WI38 (cell line): ENCODE results near the gene GMPR2.

ENCODE experiments used
- H3K4me3 ChIP-seq: 2 replicates; pipeline ENCODE4 v1.5.1; 2011; ENCODE audit warnings: low read depth, mild to moderate bottlenecking, control low read depth, low read length
- TF ChIP-seq, protein P1 (sequence below): IDR thresholded peaks from 2 replicates; pipeline ENCODE4 v1.5.1; 2012; ENCODE audit warnings: low read depth, mild to moderate bottlenecking, control low read depth, low read length

GMPR2 gene

DNA sequence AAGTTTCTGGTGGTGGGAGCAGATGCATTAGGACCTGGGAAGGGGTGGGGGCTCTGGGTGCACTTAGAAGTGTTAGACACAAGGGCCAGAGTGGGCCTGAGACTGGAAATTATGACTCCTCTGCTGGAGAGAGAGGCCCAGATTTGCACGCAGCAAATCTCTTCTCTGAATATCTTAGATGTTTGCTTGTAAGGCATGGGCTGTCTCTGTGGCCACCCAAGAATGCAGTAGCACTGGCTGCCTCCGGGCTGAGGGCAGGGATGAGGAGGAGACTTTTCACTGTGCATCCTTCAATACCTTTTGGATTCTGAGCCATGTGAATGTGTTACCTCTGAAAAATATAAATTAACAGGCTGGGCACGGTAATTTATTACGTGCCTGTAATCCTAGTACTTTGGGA is 52.6 kb downstream of the GMPR2 start:
- H3K4me3 ChIP-seq = no peak overlapping the region
- TF ChIP-seq, protein P1, sequence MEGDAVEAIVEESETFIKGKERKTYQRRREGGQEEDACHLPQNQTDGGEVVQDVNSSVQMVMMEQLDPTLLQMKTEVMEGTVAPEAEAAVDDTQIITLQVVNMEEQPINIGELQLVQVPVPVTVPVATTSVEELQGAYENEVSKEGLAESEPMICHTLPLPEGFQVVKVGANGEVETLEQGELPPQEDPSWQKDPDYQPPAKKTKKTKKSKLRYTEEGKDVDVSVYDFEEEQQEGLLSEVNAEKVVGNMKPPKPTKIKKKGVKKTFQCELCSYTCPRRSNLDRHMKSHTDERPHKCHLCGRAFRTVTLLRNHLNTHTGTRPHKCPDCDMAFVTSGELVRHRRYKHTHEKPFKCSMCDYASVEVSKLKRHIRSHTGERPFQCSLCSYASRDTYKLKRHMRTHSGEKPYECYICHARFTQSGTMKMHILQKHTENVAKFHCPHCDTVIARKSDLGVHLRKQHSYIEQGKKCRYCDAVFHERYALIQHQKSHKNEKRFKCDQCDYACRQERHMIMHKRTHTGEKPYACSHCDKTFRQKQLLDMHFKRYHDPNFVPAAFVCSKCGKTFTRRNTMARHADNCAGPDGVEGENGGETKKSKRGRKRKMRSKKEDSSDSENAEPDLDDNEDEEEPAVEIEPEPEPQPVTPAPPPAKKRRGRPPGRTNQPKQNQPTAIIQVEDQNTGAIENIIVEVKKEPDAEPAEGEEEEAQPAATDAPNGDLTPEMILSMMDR = no peak

DNA sequence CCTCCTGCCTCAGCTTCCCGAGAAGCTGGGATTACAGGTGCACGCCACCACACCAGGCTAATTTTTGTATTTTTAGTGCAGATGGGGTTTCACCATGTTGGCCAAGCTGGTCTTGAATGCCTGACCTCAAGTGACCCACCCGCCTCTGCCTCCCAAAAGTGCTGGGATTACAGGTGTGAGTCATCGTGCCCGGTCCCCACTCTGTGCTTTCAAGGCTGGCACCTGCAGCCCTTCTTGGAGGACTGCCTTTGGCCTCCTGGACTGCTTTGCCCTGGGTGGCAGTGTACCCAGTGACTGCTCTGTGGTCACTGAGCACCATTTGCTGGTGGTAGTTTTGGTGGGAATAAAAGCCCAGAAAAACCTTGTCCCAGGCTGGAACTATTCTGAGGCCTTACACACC is 54.3 kb downstream of the GMPR2 start:
- TF ChIP-seq, protein P1 = no peak
- H3K4me3 ChIP-seq = no peak overlapping the region
